PC-9 (cell line): Measurements from ENCODE around the gene TOM1L1. TPM values are rescaled to one million over a fixed set of nuclear protein-coding genes. Genes with fewer than 3 reads are reported as not detected.

Source experiments
- BruUV-seq: library from RNA; stranded (reverse); fragments of 400-500 nt; replicated peaks from 2 replicates; lab custom pipeline; 2021; lab: Mats Ljungman, UMichigan
- CTCF ChIA-PET: fragments of 300-600 bp; sonication (Branson Sonifier 250); formaldehyde crosslinking; loops from one replicate; lab custom pipeline; 2022; ENCODE audit warnings: antibody characterized with exemption; lab: Charles Lee
- POLR2A ChIA-PET: fragments of 300-600 bp; sonication (Branson Sonifier 250); formaldehyde crosslinking; loops from one replicate; lab custom pipeline; 2022; ENCODE audit warnings: antibody characterized with exemption; ENCODE audit not compliant: unreplicated experiment; lab: Charles Lee
- DNase-seq, 2 experiments: peaks; one replicate each; pipeline versions ENCODE4 v3.0.0 to v3.0.0-alpha.2; 2015 to 2022; ENCODE audit warnings: mixed read lengths in 1 of 2
- H2AFZ ChIP-seq: fragments of 200-600 bp; sonication (generic); 2 replicates; pipeline ENCODE4 v1.8.1; 2017; ENCODE audit warnings: antibody characterized with exemption
- H3F3A ChIP-seq: fragments of 200-600 bp; sonication (generic); 2 replicates; pipeline ENCODE4 v1.8.1; 2017; ENCODE audit warnings: antibody characterized with exemption, mild to moderate bottlenecking, low read depth; ENCODE audit not compliant: insufficient read depth
- H3K27ac ChIP-seq: fragments of 200-600 bp; sonication (generic); 2 replicates; pipeline ENCODE4 v1.6.1; 2016; ENCODE audit warnings: mixed run types
- H3K27me3 ChIP-seq: fragments of 200-600 bp; sonication (generic); 2 replicates; pipeline ENCODE4 v1.6.1; 2016; ENCODE audit warnings: low read depth, mixed run types; ENCODE audit not compliant: insufficient read depth
- H3K36me3 ChIP-seq: fragments of 200-600 bp; sonication (generic); 2 replicates; pipeline ENCODE4 v1.6.1; 2016; ENCODE audit warnings: low read depth, mixed run types
- H3K4me1 ChIP-seq: fragments of 200-600 bp; sonication (generic); replicated peaks from 2 replicates; pipeline ENCODE4 v1.6.1; 2016; ENCODE audit warnings: mixed run types; ENCODE audit not compliant: insufficient read depth
- H3K4me2 ChIP-seq: fragments of 200-600 bp; sonication (generic); 2 replicates; pipeline ENCODE4 v1.6.1; 2017; ENCODE audit warnings: mixed run types
- H3K4me3 ChIP-seq: fragments of 200-600 bp; sonication (generic); 2 replicates; pipeline ENCODE4 v1.6.1; 2016; ENCODE audit warnings: mixed run types
- H3K79me2 ChIP-seq: fragments of 200-600 bp; sonication (generic); 2 replicates; pipeline ENCODE4 v1.6.1; 2017; ENCODE audit warnings: low read depth, mixed run types
- H3K9me2 ChIP-seq: fragments of 200-600 bp; sonication (generic); 2 replicates; pipeline ENCODE4 v1.8.1; 2017; ENCODE audit warnings: mild to moderate bottlenecking; ENCODE audit not compliant: insufficient read depth
- H3K9me3 ChIP-seq: fragments of 200-600 bp; sonication (generic); 2 replicates; pipeline ENCODE4 v1.8.1; 2016; ENCODE audit warnings: low read depth; ENCODE audit not compliant: insufficient read depth
- H4K20me1 ChIP-seq: fragments of 200-600 bp; sonication (generic); 2 replicates; pipeline ENCODE4 v1.8.1; 2017; ENCODE audit not compliant: insufficient read depth
- CTCF ChIP-seq: fragments of 200-600 bp; sonication (generic); conservative IDR thresholded peaks from 2 replicates; pipeline ENCODE4 v1.6.1; 2017; ENCODE audit warnings: mixed run types, antibody characterized with exemption, mild to moderate bottlenecking, moderate library complexity
- EZH2 ChIP-seq: fragments of 200-600 bp; sonication (generic); IDR thresholded peaks from 2 replicates; pipeline ENCODE4 v1.8.0; 2017; ENCODE audit warnings: antibody characterized with exemption, low read depth
- intact Hi-C: fragments of 100-400 bp; cut with micrococcal nuclease; formaldehyde crosslinking; loops from one replicate; pipeline ENCODE4 v1.10.0; 2022; ENCODE audit not compliant: unreplicated experiment
- total RNA-seq: library from RNA; stranded (reverse); gene quantifications from 2 replicates; pipeline ENCODE4 v1.2.3, GENCODE V29; 2021

TOM1L1 gene
- total RNA-seq, 1 experiment from 2014 or later: 46.8 TPM

GRCh38 chr17:54941285-54941684 is 40.6 kb downstream of the TOM1L1 start:
- Histone ChIP-seq H3K36me3 (peaks cover 50% of the 10 kb centered on the region), H3K4me1 (peaks cover 19% of the 10 kb centered on the region)

GRCh38 chr17:54944796-54945195 is 44.1 kb downstream of the TOM1L1 start:
- CTCF ChIA-PET: no interaction called here
- no TSS peak for BruUV-seq
- no peaks in the 10 kb centered on the region for H3K79me2 ChIP-seq
- H3K4me2 ChIP-seq: no peak overlapping the region
- no peaks in the 10 kb centered on the region; the same call in 1 of the 2 replicates for H3K9me3 ChIP-seq
- no peak for TF ChIP-seq CTCF
- no peak for TF ChIP-seq EZH2
- peaks cover 28% of the 10 kb centered on the region for H3F3A ChIP-seq
- POLR2A ChIA-PET: no interaction called here
- intact Hi-C loops: no loop called here
- no peak for DNase-seq
- H4K20me1 ChIP-seq: no peaks in the 10 kb centered on the region
- H3K27ac ChIP-seq: no peak overlapping the region
- H3K36me3 ChIP-seq: peaks cover 43% of the 10 kb centered on the region
- no peaks in the 10 kb centered on the region for H3K27me3 ChIP-seq
- no peaks in the 10 kb centered on the region for H3K9me2 ChIP-seq
- no peak overlapping the region for H2AFZ ChIP-seq
- H3K4me3 ChIP-seq: no peak overlapping the region
- peaks cover 29% of the 10 kb centered on the region for H3K4me1 ChIP-seq

More at GRCh38 chr17:54941285-54941684, 40.6 kb downstream of the TOM1L1 start:
- H3K9me2 ChIP-seq: no peaks in the 10 kb centered on the region
- no peak for DNase-seq
- peaks cover 18% of the 10 kb centered on the region; the same call in 1 of the 2 replicates for H3F3A ChIP-seq
- intact Hi-C loops: no loop called here
- ChIA-PET CTCF (no interaction called here), POLR2A (no interaction called here)
- H3K4me3 ChIP-seq: no peak overlapping the region
- H3K27ac ChIP-seq: no peak overlapping the region
- H3K79me2 ChIP-seq: no peaks in the 10 kb centered on the region
- no peaks in the 10 kb centered on the region for H3K27me3 ChIP-seq
- no TSS peak for BruUV-seq
- H3K9me3 ChIP-seq: no peaks in the 10 kb centered on the region
- TF ChIP-seq CTCF (no peak), EZH2 (no peak)
- H4K20me1 ChIP-seq: no peaks in the 10 kb centered on the region
- H3K4me2 ChIP-seq: no peak overlapping the region
- H2AFZ ChIP-seq: no peak overlapping the region

GRCh38 chr17:54945231-54945630 is 44.6 kb downstream of the TOM1L1 start:
- intact Hi-C loops: no loop called here
- H3K4me3 ChIP-seq: no peak overlapping the region
- peaks cover 29% of the 10 kb centered on the region for H3K4me1 ChIP-seq
- no peak overlapping the region for H2AFZ ChIP-seq
- no peak for TF ChIP-seq EZH2
- TF ChIP-seq CTCF: no peak
- no peaks in the 10 kb centered on the region for H3K79me2 ChIP-seq
- no peak for DNase-seq
- no peak overlapping the region for H3K27ac ChIP-seq
- H3F3A ChIP-seq: peaks cover 28% of the 10 kb centered on the region
- peaks cover 43% of the 10 kb centered on the region for H3K36me3 ChIP-seq
- H4K20me1 ChIP-seq: no peaks in the 10 kb centered on the region
- CTCF ChIA-PET: no interaction called here
- POLR2A ChIA-PET: no interaction called here
- H3K27me3 ChIP-seq: no peaks in the 10 kb centered on the region
- H3K9me2 ChIP-seq: no peaks in the 10 kb centered on the region
- no peaks in the 10 kb centered on the region; the same call in 1 of the 2 replicates for H3K9me3 ChIP-seq
- H3K4me2 ChIP-seq: no peak overlapping the region
- BruUV-seq: no TSS peak
